B cell (primary cell): ENCODE measurements around the gene RPS29. TPM values are rescaled to one million over a fixed set of nuclear protein-coding genes. Genes with fewer than 3 reads are reported as not detected.
A peak's percentile ranks its signal among the peaks of the same experiment; 100 is the strongest.

Experiments
- ATAC-seq: fragments of 200-7000 bp; cut with Tn5 transposase; one replicate; pipeline ENCODE4 v1.10.0; 2021; ENCODE audit warnings: low read depth, mild to moderate bottlenecking, moderate number of reproducible peaks, moderate library complexity
- CTCF ChIA-PET: fragments of 350-600 bp; sonication (Branson Sonifier 250); formaldehyde crosslinking; loops from one replicate; lab custom pipeline; 2021; ENCODE audit warnings: antibody characterized with exemption, inconsistent platforms; lab: Charles Lee
- POLR2A ChIA-PET: fragments of 350-600 bp; sonication (Branson Sonifier 250); formaldehyde crosslinking; loops from one replicate; lab custom pipeline; 2021; ENCODE audit warnings: antibody characterized with exemption; lab: Charles Lee
- DNase-seq: peaks from one replicate; pipeline ENCODE4 v3.0.0; 2013
- H2AFZ ChIP-seq: 2 replicates; pipeline ENCODE4 v1.6.1; 2012; ENCODE audit warnings: mild to moderate bottlenecking, low read depth, low read length; ENCODE audit not compliant: insufficient read depth, poor library complexity, severe bottlenecking
- H3K27ac ChIP-seq, 2 donors: 1 replicate in 1 of 2; 2 replicates in 1 of 2; pipeline ENCODE4 v1.5.1; 2012 to 2013; ENCODE audit warnings: low read length in 2 of 2, mild to moderate bottlenecking in 2 of 2, moderate library complexity in 1 of 2
- H3K27me3 ChIP-seq, 4 experiments: fragments of 200-600 bp in 1 of 4; sonication (generic) in 1 of 4; replicated peaks in 1 of 4; 1 replicate in 2 of 4; 2 replicates in 2 of 4; pipeline versions ENCODE4 v1.6.1 to v1.7.0; 2013 to 2016; ENCODE audit warnings: low read length in 3 of 4, mild to moderate bottlenecking in 2 of 4, mixed read lengths in 1 of 4, moderate library complexity in 1 of 4; ENCODE audit not compliant: insufficient read depth in 4 of 4, control insufficient read depth in 3 of 4; ENCODE audit errors: control extremely low read depth in 1 of 4
- H3K36me3 ChIP-seq, 2 experiments: replicated peaks in 1 of 2; 1 replicate in 1 of 2; 2 replicates in 1 of 2; pipeline versions ENCODE4 v1.6.1 to v1.7.1; 2013; ENCODE audit warnings: low read length in 1 of 2; ENCODE audit not compliant: insufficient read depth in 2 of 2, control insufficient read depth in 1 of 2; ENCODE audit errors: control extremely low read depth in 1 of 2, extremely low read depth in 1 of 2
- H3K4me1 ChIP-seq, 2 donors: fragments of 200-600 bp in 1 of 2; sonication (generic) in 1 of 2; 1 replicate in 1 of 2; 2 replicates in 1 of 2; pipeline versions ENCODE4 v1.5.1 to v1.6.1; 2013 to 2017; ENCODE audit warnings: low read length in 2 of 2; ENCODE audit not compliant: control insufficient read depth in 2 of 2, insufficient read depth in 2 of 2
- H3K4me2 ChIP-seq: replicated peaks from 2 replicates; pipeline ENCODE3; 2012; ENCODE audit warnings: mild to moderate bottlenecking, low read depth, low read length; ENCODE audit not compliant: poor library complexity, severe bottlenecking
- H3K4me3 ChIP-seq, 5 experiments: fragments of 200-600 bp in 1 of 5; sonication (generic) in 1 of 5; 1 replicate in 3 of 5; 2 replicates in 2 of 5; pipeline versions ENCODE4 v1.5.1 to v1.7.0; 2011 to 2016; ENCODE audit warnings: low read length in 4 of 5, mild to moderate bottlenecking in 4 of 5, low read depth in 2 of 5, control low read depth in 1 of 5, moderate library complexity in 1 of 5; ENCODE audit not compliant: insufficient read depth in 1 of 5; ENCODE audit errors: control extremely low read depth in 1 of 5, extremely low read depth in 1 of 5
- H3K79me2 ChIP-seq: fragments of 200-600 bp; sonication (generic); one replicate; pipeline ENCODE4 v1.6.0; 2016; ENCODE audit warnings: low read length; ENCODE audit not compliant: control insufficient read depth, insufficient read depth
- H3K9ac ChIP-seq: fragments of 200-600 bp; sonication (generic); 2 replicates; pipeline ENCODE4 v1.6.1; 2017; ENCODE audit warnings: mild to moderate bottlenecking, low read length, moderate library complexity
- H3K9me3 ChIP-seq, 3 donors: one replicate each; pipeline versions ENCODE4 v1.6.1 to v1.7.1; 2013; ENCODE audit warnings: low read length in 2 of 3; ENCODE audit not compliant: control insufficient read depth in 2 of 3, insufficient read depth in 1 of 3; ENCODE audit errors: control extremely low read depth in 1 of 3
- H4K20me1 ChIP-seq: 2 replicates; pipeline ENCODE4 v1.6.0; 2012; ENCODE audit warnings: mild to moderate bottlenecking, low read length; ENCODE audit not compliant: insufficient read depth, control insufficient read depth, poor library complexity, severe bottlenecking
- H3K27ac Mint-ChIP-seq: one replicate; pipeline ENCODE4 v1.8.0; 2021; ENCODE audit warnings: mixed read lengths
- H3K27me3 Mint-ChIP-seq: one replicate; pipeline ENCODE4 v1.8.0; 2021; ENCODE audit warnings: mixed read lengths
- H3K4me1 Mint-ChIP-seq: one replicate; pipeline ENCODE4 v1.8.0; 2021; ENCODE audit warnings: mixed read lengths
- H3K4me3 Mint-ChIP-seq: one replicate; pipeline ENCODE4 v1.8.0; 2021; ENCODE audit warnings: mixed read lengths
- H3K9me3 Mint-ChIP-seq: one replicate; pipeline ENCODE4 v1.8.0; 2022; ENCODE audit warnings: mixed read lengths; ENCODE audit not compliant: insufficient read depth
- EZH2 ChIP-seq: IDR thresholded peaks from 2 replicates; pipeline ENCODE4 v1.6.1; 2012; ENCODE audit warnings: borderline replicate concordance, low read depth, mild to moderate bottlenecking, moderate library complexity, low read length; ENCODE audit not compliant: insufficient read depth, poor library complexity, severe bottlenecking
- WGBS: methylation state at CpG from one replicate; pipeline ENCODE4 v1.1.5; 2013; ENCODE audit warnings: missing lambda C conversion rate; ENCODE audit not compliant: insufficient coverage; 5-methylcytosine and 5-hydroxymethylcytosine counted together
- intact Hi-C: fragments of 100-400 bp; cut with micrococcal nuclease; formaldehyde crosslinking; loops from one replicate; pipeline ENCODE4 v1.10.0; 2022
- polyA plus RNA-seq: library from polyadenylated mRNA; depleted of rRNA; stranded (reverse); fragments of >200 nt; gene quantifications from 2 replicates; pipeline ENCODE4 v1.2.3, GENCODE V29; 2012
- total RNA-seq, 2 donors: library from RNA; stranded (reverse); fragments of 120-200 nt in 1 of 2; gene quantifications; 1 replicate in 1 of 2; 2 replicates in 1 of 2; pipeline versions ENCODE4 v1.2.3 to v1.2.4, GENCODE V29; 2013 to 2022
- TF ChIP-seq, protein P1 (sequence below): fragments of 200-600 bp; IDR thresholded peaks from one replicate; pipeline ENCODE4 v1.8.0; 2022; ENCODE audit warnings: antibody characterized with exemption, mild to moderate bottlenecking

Gene RPS29
- total and polyA plus RNA-seq, 2 donors (not counting 1 experiment from before 2014, with no cell fraction given), result 2,873 to 29,966 TPM

DNA sequence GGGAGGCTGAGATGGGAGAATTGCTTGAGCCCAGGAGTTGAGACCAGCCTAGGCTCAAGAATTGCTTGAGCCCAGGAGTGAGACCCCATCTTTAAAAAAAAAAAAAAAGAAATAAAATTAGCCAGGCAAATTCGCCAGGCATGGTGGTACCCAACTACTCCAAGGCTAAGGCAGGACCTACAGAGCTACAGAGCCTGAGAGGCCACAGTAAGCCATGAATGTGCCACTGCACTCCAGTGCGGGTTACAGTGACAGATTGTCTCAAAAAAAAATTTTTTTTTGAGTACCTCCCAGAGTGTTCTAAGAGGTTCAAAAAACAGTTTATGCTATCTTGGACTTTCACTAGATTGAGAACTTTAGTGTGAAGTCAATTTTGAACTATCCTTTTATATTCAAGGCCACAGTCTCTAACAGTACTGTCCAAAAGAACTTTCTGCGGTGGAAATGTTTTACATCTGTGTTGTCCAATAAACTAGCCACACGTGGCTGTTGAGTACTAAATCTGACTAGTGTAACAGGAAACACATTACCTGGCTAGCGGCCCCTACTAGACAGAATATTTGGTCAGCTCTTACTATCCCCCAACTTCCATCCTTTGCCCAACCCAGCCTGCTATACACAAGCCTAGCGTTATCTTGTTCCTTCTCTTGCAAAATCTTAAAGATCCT lies 31.8 kb upstream of the RPS29 start:
- H3K36me3 ChIP-seq, result peaks cover 6 to 19% of the 10 kb centered on the region in 2 experiments
- 95% methylated on average over 2 of the region's 6 CpGs for WGBS
- peak overlapping the region; percentile 99 for H3K4me3 Mint-ChIP-seq
- H3K27ac ChIP-seq, result peak overlapping the region in 1 of 2 donors; percentile 13
- peaks cover 61% of the 10 kb centered on the region for H3K79me2 ChIP-seq
- ChIA-PET POLR2A (interaction anchor here (1.0 kb wide), 1 partner anchor 19 kb away, joined by 3 read pairs; the partner anchor contains the start of gene LRR1), CTCF (interaction anchor here (1.0 kb wide), 1 partner anchor 16 kb away, joined by 5 read pairs; no protein-coding TSS in a partner anchor)
- H2AFZ ChIP-seq, result no peak overlapping the region
- DNase-seq (no peak), ATAC-seq (no peak)
- no peak overlapping the region for H3K9ac ChIP-seq
- H3K27ac Mint-ChIP-seq, result peak overlapping the region; percentile 28
- no peaks in the 10 kb centered on the region for H3K9me3 ChIP-seq
- intact Hi-C loops, result no loop called here
- no peak for TF ChIP-seq EZH2
- TF ChIP-seq, protein P1, sequence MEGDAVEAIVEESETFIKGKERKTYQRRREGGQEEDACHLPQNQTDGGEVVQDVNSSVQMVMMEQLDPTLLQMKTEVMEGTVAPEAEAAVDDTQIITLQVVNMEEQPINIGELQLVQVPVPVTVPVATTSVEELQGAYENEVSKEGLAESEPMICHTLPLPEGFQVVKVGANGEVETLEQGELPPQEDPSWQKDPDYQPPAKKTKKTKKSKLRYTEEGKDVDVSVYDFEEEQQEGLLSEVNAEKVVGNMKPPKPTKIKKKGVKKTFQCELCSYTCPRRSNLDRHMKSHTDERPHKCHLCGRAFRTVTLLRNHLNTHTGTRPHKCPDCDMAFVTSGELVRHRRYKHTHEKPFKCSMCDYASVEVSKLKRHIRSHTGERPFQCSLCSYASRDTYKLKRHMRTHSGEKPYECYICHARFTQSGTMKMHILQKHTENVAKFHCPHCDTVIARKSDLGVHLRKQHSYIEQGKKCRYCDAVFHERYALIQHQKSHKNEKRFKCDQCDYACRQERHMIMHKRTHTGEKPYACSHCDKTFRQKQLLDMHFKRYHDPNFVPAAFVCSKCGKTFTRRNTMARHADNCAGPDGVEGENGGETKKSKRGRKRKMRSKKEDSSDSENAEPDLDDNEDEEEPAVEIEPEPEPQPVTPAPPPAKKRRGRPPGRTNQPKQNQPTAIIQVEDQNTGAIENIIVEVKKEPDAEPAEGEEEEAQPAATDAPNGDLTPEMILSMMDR, result no peak
- H3K27me3 ChIP-seq, result no peaks in the 10 kb centered on the region
- H3K4me1 Mint-ChIP-seq, result peaks cover 41% of the 10 kb centered on the region
- no peak overlapping the region for H3K4me3 ChIP-seq
- H3K4me1 ChIP-seq, result peaks cover 24 to 30% of the 10 kb centered on the region in 2 donors
- peaks cover 42% of the 10 kb centered on the region for H4K20me1 ChIP-seq
- H3K4me2 ChIP-seq, result no peak overlapping the region
- H3K9me3 Mint-ChIP-seq, result no peaks in the 10 kb centered on the region
- H3K27me3 Mint-ChIP-seq, result no peaks in the 10 kb centered on the region

DNA sequence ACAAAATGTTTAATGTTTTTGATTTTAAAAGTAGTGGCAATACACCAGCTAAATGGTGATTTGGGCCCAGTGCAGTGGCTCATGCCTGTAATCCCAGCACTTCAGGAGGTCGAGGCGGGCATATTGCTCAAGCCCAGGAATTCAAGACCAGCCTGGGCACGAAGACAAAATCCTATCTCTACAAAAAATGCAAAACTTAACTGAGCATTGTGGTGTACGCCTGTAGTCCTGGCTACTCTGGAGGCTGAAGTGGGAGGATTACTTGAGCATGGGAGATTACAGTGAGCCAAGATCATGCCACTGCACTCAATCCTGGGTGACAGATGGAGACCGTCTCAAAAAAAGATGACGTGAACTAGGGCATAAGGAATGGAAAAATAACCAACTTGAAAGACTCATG lies 29.6 kb upstream of the RPS29 start:
- Mint-ChIP-seq H3K4me3 (no peak overlapping the region), H3K9me3 (no peaks in the 10 kb centered on the region), H3K27me3 (no peaks in the 10 kb centered on the region), H3K27ac (no peak overlapping the region), H3K4me1 (peaks cover 26% of the 10 kb centered on the region)
- Histone ChIP-seq H3K9me3 (no peaks in the 10 kb centered on the region), H3K36me3 (peaks cover 6 to 19% of the 10 kb centered on the region in 2 experiments), H3K79me2 (peaks cover 50% of the 10 kb centered on the region), H4K20me1 (peaks cover 33% of the 10 kb centered on the region), H3K27ac (no peak overlapping the region), H3K27me3 (no peaks in the 10 kb centered on the region), H3K4me2 (no peak overlapping the region), H3K4me1 (peaks cover 11 to 14% of the 10 kb centered on the region in 2 donors), H3K9ac (no peak overlapping the region), H2AFZ (no peak overlapping the region), H3K4me3 (no peak overlapping the region)
- DNase-seq (no peak), ATAC-seq (no peak)
- TF ChIP-seq EZH2, result no peak
- intact Hi-C loops, result no loop called here
- 100% methylated on average over 4 of the region's 6 CpGs for WGBS
- POLR2A ChIA-PET, result interaction anchor here (1.0 kb wide), 1 partner anchor 11 kb away, joined by 3 read pairs; no protein-coding TSS in a partner anchor
- CTCF ChIA-PET, result interaction anchor here (1.0 kb wide), 1 partner anchor 17 kb away, joined by 5 read pairs; no protein-coding TSS in a partner anchor
